Mucosa of rectum (tissue), 2 donors: ENCODE data around the gene KLF3.

ENCODE experiments used
- H3K27ac ChIP-seq, 2 donors: one replicate each; pipeline ENCODE4 v1.7.0; 2013; ENCODE audit warnings: inconsistent platforms in 2 of 2, low read depth in 2 of 2, low read length in 2 of 2
- H3K27me3 ChIP-seq, 2 donors: one replicate each; pipeline ENCODE4 v1.7.0; 2013; ENCODE audit warnings: low read length in 2 of 2; ENCODE audit not compliant: control insufficient read depth in 2 of 2, insufficient read depth in 2 of 2
- H3K36me3 ChIP-seq, 2 donors: one replicate each; pipeline ENCODE4 v1.7.0; 2013; ENCODE audit warnings: low read length in 2 of 2; ENCODE audit not compliant: control insufficient read depth in 2 of 2, insufficient read depth in 2 of 2
- H3K4me1 ChIP-seq, 2 donors: one replicate each; pipeline ENCODE4 v1.7.0; 2013; ENCODE audit warnings: low read length in 2 of 2, mild to moderate bottlenecking in 1 of 2; ENCODE audit not compliant: control insufficient read depth in 2 of 2, insufficient read depth in 2 of 2
- H3K4me3 ChIP-seq, 2 donors: one replicate each; pipeline ENCODE4 v1.7.0; 2013; ENCODE audit warnings: low read length in 2 of 2
- H3K9ac ChIP-seq, 2 donors: one replicate each; pipeline ENCODE4 v1.7.0; 2013; ENCODE audit warnings: low read length in 2 of 2, low read depth in 1 of 2, mild to moderate bottlenecking in 1 of 2
- H3K9me3 ChIP-seq, 2 donors: one replicate each; pipeline ENCODE4 v1.7.0; 2013; ENCODE audit warnings: low read length in 2 of 2; ENCODE audit not compliant: control insufficient read depth in 2 of 2
- donor health status: healthy.
- donor health status: Normal muscosa, but diverticular disease.

The KLF3 gene

DNA sequence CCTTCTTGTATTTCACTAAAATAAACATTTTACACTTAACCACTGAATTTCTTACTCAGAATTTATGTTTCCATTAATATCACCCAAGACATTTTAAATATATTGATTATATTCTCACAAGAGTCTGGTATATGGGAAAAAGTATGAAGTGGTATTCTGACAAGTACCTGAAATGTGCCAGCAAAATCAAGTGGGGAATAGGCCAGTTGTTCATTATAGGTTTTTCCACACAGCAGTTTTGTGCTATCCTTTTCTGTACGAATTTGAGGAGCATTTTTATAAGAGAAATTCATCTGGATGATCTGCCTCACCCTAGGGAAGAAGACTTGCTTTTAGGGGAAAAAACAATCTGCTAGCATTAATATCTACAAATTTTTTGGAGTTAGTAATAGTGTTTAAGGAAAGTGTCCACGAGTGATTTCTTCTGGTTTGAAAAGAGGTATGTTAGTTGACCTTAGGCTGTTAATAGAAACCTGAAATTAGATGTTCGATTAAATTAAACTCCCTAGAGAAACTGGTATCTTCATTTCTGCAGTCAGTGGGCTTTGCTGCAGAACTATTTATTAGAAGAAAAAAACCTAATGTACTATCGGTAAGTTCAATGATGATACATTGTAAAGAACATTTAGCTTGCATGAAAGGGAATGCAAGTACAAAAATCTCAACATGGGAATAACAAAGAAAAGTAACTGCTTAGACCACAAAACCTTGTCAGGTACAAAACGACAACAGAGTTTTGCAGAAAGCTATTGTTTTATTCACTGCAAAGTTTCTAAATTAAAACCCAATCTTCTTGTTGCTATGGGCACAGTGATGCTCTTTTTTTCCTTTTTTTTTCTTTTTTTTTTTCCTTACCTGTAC is 1.8 kb downstream of the KLF3 start:
- Histone ChIP-seq H3K4me1 (peaks cover 35 to 46% of the 10 kb centered on the region in 2 donors), H3K36me3 (no peaks in the 10 kb centered on the region), H3K4me3 (peak overlapping the region; percentile 90 to 93)

GRCh38 chr4:38666766-38667084 is 2.7 kb downstream of the KLF3 start:
- Histone ChIP-seq H3K27ac (peak overlapping the region; percentile 98 to 99), H3K9me3 (no peaks in the 10 kb centered on the region), H3K36me3 (no peaks in the 10 kb centered on the region), H3K9ac (peak overlapping the region; percentile 95 to 99), H3K4me3 (peak overlapping the region; percentile 90 to 93), H3K27me3 (no peaks in the 10 kb centered on the region), H3K4me1 (peaks cover 45 to 55% of the 10 kb centered on the region in 2 donors)

More for the DNA sequence above, 1.8 kb downstream of the KLF3 start:
- H3K9me3 ChIP-seq, result no peaks in the 10 kb centered on the region
- peak overlapping the region; percentile 98 to 99 for H3K27ac ChIP-seq
- peak overlapping the region; percentile 95 to 99 for H3K9ac ChIP-seq
- H3K27me3 ChIP-seq, result no peaks in the 10 kb centered on the region

- Histone ChIP-seq H3K9ac (peak overlapping the region; percentile 95 to 99), H3K9me3 (no peaks in the 10 kb centered on the region), H3K36me3 (no peaks in the 10 kb centered on the region), H3K4me3 (peak overlapping the region; percentile 90 to 93), H3K4me1 (peaks cover 46 to 55% of the 10 kb centered on the region in 2 donors), H3K27me3 (no peaks in the 10 kb centered on the region), H3K27ac (peak overlapping the region; percentile 98 to 99)
Observed at GRCh38 chr4:38667085-38667893, 3.3 kb downstream of the KLF3 start.

- Histone ChIP-seq H3K27ac (peak overlapping the region; percentile 98 to 99), H3K27me3 (no peaks in the 10 kb centered on the region), H3K4me3 (no peak overlapping the region), H3K4me1 (peaks cover 52 to 59% of the 10 kb centered on the region in 2 donors), H3K9me3 (no peaks in the 10 kb centered on the region), H3K36me3 (no peaks in the 10 kb centered on the region), H3K9ac (peak overlapping the region; percentile 18 to 99)
Observed at GRCh38 chr4:38668203-38668971, 4.4 kb downstream of the KLF3 start.

DNA sequence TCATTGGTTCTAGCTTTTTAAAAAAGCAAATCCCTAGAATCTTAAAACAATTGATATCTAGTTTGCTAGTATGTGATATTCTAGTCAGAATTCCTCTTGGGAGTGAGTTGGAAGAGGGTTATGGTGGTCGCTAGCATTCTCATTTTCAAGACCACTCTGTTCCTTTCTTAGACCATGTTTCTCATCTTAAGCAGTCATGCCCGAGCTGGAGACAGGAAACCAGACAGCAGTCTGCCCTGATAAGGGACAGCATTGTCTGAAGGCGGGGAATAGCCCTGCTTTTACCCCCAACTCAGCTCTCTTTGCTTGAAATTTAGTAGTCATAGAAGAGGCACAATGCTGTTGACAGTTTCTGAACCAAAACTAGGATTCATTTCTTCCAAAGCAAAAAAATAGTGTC is 5.2 kb downstream of the KLF3 start:
- Histone ChIP-seq H3K36me3 (no peaks in the 10 kb centered on the region), H3K27ac (peak overlapping the region; percentile 98 to 99), H3K4me1 (peaks cover 60 to 67% of the 10 kb centered on the region in 2 donors), H3K9me3 (no peaks in the 10 kb centered on the region), H3K9ac (peak overlapping the region; percentile 20 to 99), H3K27me3 (no peaks in the 10 kb centered on the region), H3K4me3 (peak overlapping the region; percentile 26)

- H3K4me3 ChIP-seq, result peak overlapping the region in 1 of 2 donors; percentile 59
- peak overlapping the region; percentile 85 to 90 for H3K9ac ChIP-seq
- H3K27ac ChIP-seq, result peak overlapping the region; percentile 98 to 99
- H3K4me1 ChIP-seq, result peaks cover 68 to 78% of the 10 kb centered on the region in 2 donors
- no peaks in the 10 kb centered on the region for H3K9me3 ChIP-seq
- no peaks in the 10 kb centered on the region for H3K36me3 ChIP-seq
- no peaks in the 10 kb centered on the region for H3K27me3 ChIP-seq
Observed at GRCh38 chr4:38670109-38670901, 6.3 kb downstream of the KLF3 start.

GRCh38 chr4:38670939-38671591 is 7.1 kb downstream of the KLF3 start:
- Histone ChIP-seq H3K9ac (peak overlapping the region; percentile 85 to 90), H3K36me3 (no peaks in the 10 kb centered on the region), H3K27ac (peak overlapping the region; percentile 98 to 99), H3K4me3 (peak overlapping the region; percentile 7 to 59), H3K27me3 (no peaks in the 10 kb centered on the region), H3K9me3 (no peaks in the 10 kb centered on the region), H3K4me1 (peaks cover 75 to 85% of the 10 kb centered on the region in 2 donors)

DNA sequence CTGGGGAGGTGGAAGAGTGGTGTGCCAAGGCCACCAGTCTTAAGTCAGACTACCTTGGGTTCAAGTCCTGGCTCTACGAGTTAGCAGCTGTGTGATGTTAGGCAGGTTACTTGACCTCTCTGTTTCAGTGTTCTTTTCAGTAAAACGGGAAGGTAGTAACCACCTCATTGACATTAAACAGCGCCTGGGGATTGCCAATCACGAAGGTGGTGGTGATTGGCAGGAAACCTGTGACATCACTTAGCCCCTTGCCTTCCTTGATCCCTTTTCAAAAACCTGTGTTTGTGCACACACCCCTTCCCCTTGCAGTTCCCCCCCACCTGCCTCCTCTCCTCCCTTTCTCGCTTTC is 7.6 kb downstream of the KLF3 start:
- no peaks in the 10 kb centered on the region for H3K36me3 ChIP-seq
- peak overlapping the region in 1 of 2 donors; percentile 59 for H3K4me3 ChIP-seq
- H3K4me1 ChIP-seq, result peaks cover 78 to 89% of the 10 kb centered on the region in 2 donors
- H3K9me3 ChIP-seq, result no peaks in the 10 kb centered on the region
- H3K9ac ChIP-seq, result peak overlapping the region; percentile 85 to 90
- no peaks in the 10 kb centered on the region for H3K27me3 ChIP-seq
- peak overlapping the region; percentile 98 to 99 for H3K27ac ChIP-seq

- peaks cover 75 to 89% of the 10 kb centered on the region in 2 donors for H3K4me1 ChIP-seq
- H3K27me3 ChIP-seq, result no peaks in the 10 kb centered on the region
- H3K27ac ChIP-seq, result peak overlapping the region; percentile 98 to 99
- no peaks in the 10 kb centered on the region for H3K9me3 ChIP-seq
- H3K4me3 ChIP-seq, result peak overlapping the region; percentile 46 to 59
- peak overlapping the region; percentile 85 to 90 for H3K9ac ChIP-seq
- H3K36me3 ChIP-seq, result no peaks in the 10 kb centered on the region
Observed at GRCh38 chr4:38672074-38672396, 8.0 kb downstream of the KLF3 start.
